Dendritic cell treated with granulocyte-macrophage colony-stimulating factor and Interleukin-4, amounts not matched to agents 40 ng/mL and 50 ng/mL, for 4 days (primary cell): Measurements from ENCODE around the gene GZF1.

ENCODE experiments used
- H3K27ac Mint-ChIP-seq: one replicate; pipeline ENCODE4 v1.8.0; 2022; ENCODE audit warnings: mild to moderate bottlenecking, mixed read lengths
- H3K27me3 Mint-ChIP-seq: one replicate; pipeline ENCODE4 v1.8.0; 2022; ENCODE audit warnings: mild to moderate bottlenecking, mixed read lengths
- H3K36me3 Mint-ChIP-seq: one replicate; pipeline ENCODE4 v1.8.0; 2022; ENCODE audit warnings: low read depth, mixed read lengths
- H3K4me1 Mint-ChIP-seq: one replicate; pipeline ENCODE4 v1.8.0; 2022; ENCODE audit warnings: low read depth, mixed read lengths
- H3K4me3 Mint-ChIP-seq: one replicate; pipeline ENCODE4 v1.8.0; 2022; ENCODE audit warnings: mild to moderate bottlenecking, moderate library complexity, mixed read lengths
- H3K9me3 Mint-ChIP-seq: one replicate; pipeline ENCODE4 v1.8.0; 2022; ENCODE audit warnings: mixed read lengths
- intact Hi-C: fragments of 100-400 bp; cut with micrococcal nuclease; formaldehyde crosslinking; loops from one replicate; pipeline ENCODE4 v1.15.0; 2022

Gene GZF1

GRCh38 chr20:23393996-23394775 lies 32.2 kb downstream of the GZF1 start:
- peaks cover 50% of the 10 kb centered on the region for H3K36me3 Mint-ChIP-seq
- no peaks in the 10 kb centered on the region for H3K27me3 Mint-ChIP-seq
- H3K9me3 Mint-ChIP-seq = no peaks in the 10 kb centered on the region
- peaks cover 18% of the 10 kb centered on the region for H3K4me1 Mint-ChIP-seq
- no peak overlapping the region for H3K4me3 Mint-ChIP-seq
- intact Hi-C loops = no loop called here
- no peak overlapping the region for H3K27ac Mint-ChIP-seq

GRCh38 chr20:23396950-23397627 lies 35.1 kb downstream of the GZF1 start:
- intact Hi-C loops = no loop called here
- H3K27me3 Mint-ChIP-seq = no peaks in the 10 kb centered on the region
- H3K36me3 Mint-ChIP-seq = peaks cover 47% of the 10 kb centered on the region
- H3K27ac Mint-ChIP-seq = peak overlapping the region; percentile 72
- no peak overlapping the region for H3K4me3 Mint-ChIP-seq
- H3K9me3 Mint-ChIP-seq = no peaks in the 10 kb centered on the region
- peaks cover 18% of the 10 kb centered on the region for H3K4me1 Mint-ChIP-seq

- intact Hi-C loops = no loop called here
- H3K27me3 Mint-ChIP-seq = no peaks in the 10 kb centered on the region
- H3K4me1 Mint-ChIP-seq = peaks cover 15% of the 10 kb centered on the region
- H3K36me3 Mint-ChIP-seq = peaks cover 41% of the 10 kb centered on the region
- H3K27ac Mint-ChIP-seq = peak overlapping the region; percentile 72
- no peaks in the 10 kb centered on the region for H3K9me3 Mint-ChIP-seq
- no peak overlapping the region for H3K4me3 Mint-ChIP-seq
Observed at GRCh38 chr20:23397961-23398360, 36.0 kb downstream of the GZF1 start.

GRCh38 chr20:23399568-23400241 lies 37.7 kb downstream of the GZF1 start:
- intact Hi-C loops = no loop called here
- Mint-ChIP-seq H3K4me1 (peaks cover 14% of the 10 kb centered on the region), H3K27me3 (no peaks in the 10 kb centered on the region), H3K4me3 (no peak overlapping the region), H3K27ac (no peak overlapping the region), H3K36me3 (peaks cover 23% of the 10 kb centered on the region), H3K9me3 (no peaks in the 10 kb centered on the region)

GRCh38 chr20:23401051-23401450 lies 39.1 kb downstream of the GZF1 start:
- Mint-ChIP-seq H3K4me3 (no peak overlapping the region), H3K4me1 (peaks cover 18% of the 10 kb centered on the region), H3K36me3 (peaks cover 24% of the 10 kb centered on the region), H3K27me3 (no peaks in the 10 kb centered on the region), H3K9me3 (no peaks in the 10 kb centered on the region), H3K27ac (no peak overlapping the region)
- intact Hi-C loops = no loop called here

GRCh38 chr20:23403751-23404150 lies 41.8 kb downstream of the GZF1 start:
- Mint-ChIP-seq H3K9me3 (no peaks in the 10 kb centered on the region), H3K36me3 (peaks cover 24% of the 10 kb centered on the region), H3K27me3 (no peaks in the 10 kb centered on the region), H3K4me3 (no peak overlapping the region), H3K27ac (no peak overlapping the region), H3K4me1 (peaks cover 16% of the 10 kb centered on the region)
- intact Hi-C loops = no loop called here

GRCh38 chr20:23404196-23404595 lies 42.2 kb downstream of the GZF1 start:
- H3K27me3 Mint-ChIP-seq = no peaks in the 10 kb centered on the region
- peaks cover 24% of the 10 kb centered on the region for H3K36me3 Mint-ChIP-seq
- intact Hi-C loops = no loop called here
- no peaks in the 10 kb centered on the region for H3K9me3 Mint-ChIP-seq
- no peak overlapping the region for H3K4me3 Mint-ChIP-seq
- peaks cover 16% of the 10 kb centered on the region for H3K4me1 Mint-ChIP-seq
- no peak overlapping the region for H3K27ac Mint-ChIP-seq

- intact Hi-C loops = no loop called here
- H3K4me3 Mint-ChIP-seq = no peak overlapping the region
Observed at GRCh38 chr20:23406880-23407279, 44.9 kb downstream of the GZF1 start.

GRCh38 chr20:23407781-23408464 lies 45.9 kb downstream of the GZF1 start:
- H3K9me3 Mint-ChIP-seq = no peaks in the 10 kb centered on the region
- H3K27ac Mint-ChIP-seq = no peak overlapping the region
- peaks cover 32% of the 10 kb centered on the region for H3K4me1 Mint-ChIP-seq
- H3K4me3 Mint-ChIP-seq = no peak overlapping the region
- no peaks in the 10 kb centered on the region for H3K27me3 Mint-ChIP-seq
- intact Hi-C loops = no loop called here
- H3K36me3 Mint-ChIP-seq = peaks cover 6% of the 10 kb centered on the region

More at GRCh38 chr20:23406880-23407279, 44.9 kb downstream of the GZF1 start:
- no peaks in the 10 kb centered on the region for H3K9me3 Mint-ChIP-seq
- H3K27ac Mint-ChIP-seq = no peak overlapping the region
- peaks cover 24% of the 10 kb centered on the region for H3K4me1 Mint-ChIP-seq
- H3K36me3 Mint-ChIP-seq = peaks cover 11% of the 10 kb centered on the region
- H3K27me3 Mint-ChIP-seq = no peaks in the 10 kb centered on the region

- Mint-ChIP-seq H3K27ac (no peak overlapping the region), H3K36me3 (peaks cover 6% of the 10 kb centered on the region), H3K4me3 (no peak overlapping the region), H3K9me3 (no peaks in the 10 kb centered on the region), H3K4me1 (peaks cover 38% of the 10 kb centered on the region), H3K27me3 (no peaks in the 10 kb centered on the region)
- intact Hi-C loops = no loop called here
Observed at GRCh38 chr20:23408957-23409356, 47.0 kb downstream of the GZF1 start.

GRCh38 chr20:23409800-23410199 lies 47.8 kb downstream of the GZF1 start:
- H3K4me1 Mint-ChIP-seq = peaks cover 33% of the 10 kb centered on the region
- H3K27me3 Mint-ChIP-seq = no peaks in the 10 kb centered on the region
- intact Hi-C loops = no loop called here
- H3K27ac Mint-ChIP-seq = no peak overlapping the region
- H3K36me3 Mint-ChIP-seq = peaks cover 6% of the 10 kb centered on the region
- no peaks in the 10 kb centered on the region for H3K9me3 Mint-ChIP-seq
- H3K4me3 Mint-ChIP-seq = no peak overlapping the region

GRCh38 chr20:23410916-23411695 lies 49.1 kb downstream of the GZF1 start:
- Mint-ChIP-seq H3K36me3 (peaks cover 5% of the 10 kb centered on the region), H3K4me1 (peaks cover 30% of the 10 kb centered on the region), H3K4me3 (no peak overlapping the region), H3K27ac (no peak overlapping the region), H3K27me3 (no peaks in the 10 kb centered on the region), H3K9me3 (no peaks in the 10 kb centered on the region)
- intact Hi-C loops = no loop called here

GRCh38 chr20:23412026-23412425 lies 50.0 kb downstream of the GZF1 start:
- Mint-ChIP-seq H3K36me3 (peaks cover 5% of the 10 kb centered on the region), H3K9me3 (no peaks in the 10 kb centered on the region), H3K27ac (no peak overlapping the region), H3K27me3 (no peaks in the 10 kb centered on the region), H3K4me1 (peaks cover 30% of the 10 kb centered on the region), H3K4me3 (no peak overlapping the region)
- intact Hi-C loops = no loop called here
